ENCODE measurements around the gene WNT7A.
"Not testable (repeated sequence)": the region's sequence is repeated elsewhere in the genome, so short reads cannot be mapped to it uniquely, and the experiment has no call there.

WNT7A gene

DNA sequence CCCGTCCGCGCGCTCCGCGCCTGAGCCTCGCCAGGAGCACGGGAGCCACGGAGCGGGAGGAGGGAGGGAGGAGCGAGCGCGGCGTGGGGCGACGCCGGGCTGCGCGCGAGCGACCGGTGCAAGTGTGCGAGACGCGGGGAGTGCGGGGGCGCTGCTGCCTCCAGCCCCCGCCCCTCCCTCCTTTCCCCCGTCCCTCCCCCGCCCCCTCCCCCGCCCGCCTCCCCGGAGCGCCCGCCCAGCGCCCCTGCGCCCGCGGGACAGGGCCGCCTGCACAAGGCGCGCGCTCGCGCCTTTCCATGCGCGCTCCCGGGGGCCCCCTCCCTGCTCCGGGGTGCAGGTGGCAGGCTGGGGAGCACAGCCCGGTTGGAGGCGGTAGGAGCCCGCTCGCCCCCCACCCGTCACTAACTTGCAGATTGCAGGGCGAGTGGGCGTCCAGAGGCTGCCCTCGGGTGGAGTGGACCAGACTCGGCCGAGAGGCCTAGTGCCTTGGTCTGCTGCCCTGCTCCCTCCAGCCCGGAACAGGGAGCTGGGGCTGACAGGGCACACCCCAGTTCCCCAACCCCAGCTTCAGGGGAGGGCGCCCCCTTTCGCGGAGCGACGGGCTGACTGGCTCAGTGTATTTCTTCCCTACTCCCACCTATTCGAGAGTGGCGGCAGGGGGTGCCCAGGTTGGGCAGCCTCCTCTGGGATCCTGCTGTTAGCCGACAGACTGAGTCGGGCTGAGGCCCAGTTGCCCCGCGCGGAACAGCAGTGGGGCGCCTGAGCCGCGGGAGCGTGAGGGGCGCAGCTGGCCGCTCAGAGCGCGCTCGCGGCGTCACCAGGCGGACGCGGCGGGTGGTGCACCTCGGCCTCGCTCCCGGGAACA is at the start of gene WNT7A:
WNT7A (minus strand) TSS at position 126 of the 865 bp plus-strand sequence. CDS start 255 bp downstream, outside the sequence.
- peak; percentile 82 for DNase-seq

DNA sequence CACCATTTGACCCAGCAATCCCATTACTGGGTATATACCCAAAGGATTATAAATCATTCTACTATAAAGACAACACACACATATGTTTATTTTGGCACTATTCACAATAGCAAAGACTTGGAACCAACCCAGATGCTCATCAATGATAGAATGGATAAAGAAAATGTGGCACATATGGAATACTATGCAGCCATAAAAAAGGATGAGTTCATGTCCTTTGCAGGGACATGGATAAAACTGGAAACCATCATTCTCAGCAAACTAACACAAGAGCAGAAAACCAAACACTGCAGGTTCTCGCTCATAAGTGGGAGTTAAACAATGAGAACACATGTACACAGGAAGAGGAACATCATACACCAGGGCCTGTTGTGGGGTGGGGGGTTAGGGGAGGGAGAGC is 48.9 kb upstream of the WNT7A start:
- DNase-seq: not testable (repeated sequence)

DNA sequence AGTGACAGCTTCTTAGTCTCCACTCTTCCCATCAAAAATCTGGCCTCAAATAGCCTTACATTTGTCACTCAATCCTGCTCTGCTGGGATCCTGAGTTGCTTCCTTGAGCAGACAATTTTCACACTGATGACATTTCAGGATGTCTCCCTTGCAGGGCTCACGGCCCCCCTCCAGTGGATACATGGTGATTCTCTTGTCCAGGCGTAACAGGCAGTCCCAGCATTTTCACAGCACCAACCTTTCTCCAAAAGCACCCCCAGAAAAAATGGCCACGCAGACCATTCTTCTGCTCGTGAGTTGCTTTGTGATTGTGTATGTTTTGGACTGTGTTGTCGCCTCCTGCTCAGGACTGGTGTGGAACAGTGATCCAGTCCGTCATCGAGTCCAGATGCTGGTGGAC is 47.4 kb upstream of the WNT7A start:
- DNase-seq: no peak

DNA sequence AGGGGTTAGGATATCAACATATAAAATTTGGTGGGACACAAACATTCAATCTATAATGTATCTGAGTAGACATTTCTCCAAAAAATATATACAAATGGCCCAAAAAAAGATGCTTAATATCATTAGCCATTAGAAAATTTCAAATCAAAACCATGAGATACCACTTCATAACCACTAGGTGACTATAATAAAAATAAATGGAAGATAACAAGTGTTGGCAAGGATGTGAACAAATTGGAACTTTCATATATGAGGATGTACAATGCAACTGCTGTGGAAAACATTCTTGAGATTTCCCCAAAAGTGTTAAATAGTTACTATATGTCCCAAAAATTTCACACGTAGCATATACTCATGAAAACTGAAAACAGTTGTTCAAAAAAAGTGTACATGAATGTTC is 36.5 kb upstream of the WNT7A start:
- DNase-seq: no peak

DNA sequence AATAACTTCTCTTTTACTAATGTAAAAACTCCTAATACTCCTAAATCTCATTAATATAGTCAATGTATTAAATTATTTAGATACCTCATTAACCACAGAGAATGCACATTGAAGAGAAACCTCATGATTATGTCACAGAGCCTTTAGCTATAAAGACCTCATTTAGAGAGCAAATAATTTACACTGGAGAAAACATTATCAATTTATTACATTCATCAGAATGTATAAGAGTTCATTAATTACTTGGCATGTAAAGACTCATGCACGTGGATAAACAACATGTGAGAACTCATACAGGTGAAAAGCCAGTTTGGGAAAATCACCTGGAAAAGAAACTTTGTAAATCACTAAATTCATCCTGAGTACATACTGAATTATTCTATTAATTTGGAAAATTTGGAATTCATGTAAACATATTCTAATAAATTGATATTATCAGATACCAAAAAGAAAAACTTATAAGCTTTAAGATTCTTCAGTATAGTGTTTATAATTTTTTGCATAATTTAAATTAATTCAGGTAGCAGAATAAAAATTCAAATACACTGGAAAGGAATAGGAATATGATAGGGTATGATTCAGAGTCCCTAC is 22.9 kb upstream of the WNT7A start:
- no peak for DNase-seq

DNA sequence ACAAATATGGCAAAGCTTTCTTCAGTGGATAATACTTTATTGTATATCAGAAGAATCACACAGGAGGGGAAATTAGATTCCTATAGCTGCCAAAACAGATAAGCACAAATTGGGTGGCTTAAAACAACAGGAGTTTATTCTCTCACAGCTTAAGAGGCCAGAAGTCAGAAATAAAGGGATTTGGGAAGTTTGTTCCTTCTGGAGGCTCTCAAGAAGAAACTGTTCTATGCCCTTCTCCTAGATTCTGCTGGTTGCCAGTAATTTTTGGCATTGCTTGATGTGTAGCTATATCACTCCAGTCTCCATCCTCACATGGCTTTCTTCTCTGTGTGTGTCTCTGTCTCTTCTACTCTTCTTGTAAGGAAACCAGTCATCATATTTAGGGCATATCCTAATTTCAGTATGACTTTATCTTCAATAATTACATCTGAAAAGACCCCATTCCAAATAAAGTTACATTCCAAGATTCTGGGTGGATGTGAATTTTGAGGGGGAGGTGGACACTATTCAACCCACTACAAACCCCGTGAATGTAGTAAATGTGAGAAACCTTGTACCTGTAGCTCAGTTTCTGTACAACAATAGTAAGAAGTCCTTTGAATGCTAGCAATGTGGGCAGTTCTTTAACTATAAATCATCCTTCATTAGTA is 22.2 kb upstream of the WNT7A start:
- DNase-seq: no peak

DNA sequence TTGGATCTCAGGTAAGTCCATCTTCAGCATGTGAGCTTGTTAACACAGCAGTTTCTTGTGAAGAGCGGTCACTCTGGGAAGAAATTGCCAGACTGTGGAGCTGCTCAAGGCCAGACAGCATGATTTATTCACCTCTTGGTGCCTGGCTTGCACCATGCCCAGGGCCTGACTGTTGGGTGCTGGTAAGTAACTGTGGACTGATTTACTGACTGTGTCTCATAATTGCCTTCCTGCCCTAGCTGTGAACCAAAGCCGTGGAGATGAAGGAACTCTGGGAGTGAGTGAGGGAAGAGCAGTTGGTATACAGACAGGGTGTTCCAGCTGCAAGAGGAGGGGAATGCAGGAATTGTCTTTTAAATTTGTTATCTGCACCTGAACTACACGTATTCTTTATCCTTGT is 18.5 kb upstream of the WNT7A start:
- no peak for DNase-seq

DNA sequence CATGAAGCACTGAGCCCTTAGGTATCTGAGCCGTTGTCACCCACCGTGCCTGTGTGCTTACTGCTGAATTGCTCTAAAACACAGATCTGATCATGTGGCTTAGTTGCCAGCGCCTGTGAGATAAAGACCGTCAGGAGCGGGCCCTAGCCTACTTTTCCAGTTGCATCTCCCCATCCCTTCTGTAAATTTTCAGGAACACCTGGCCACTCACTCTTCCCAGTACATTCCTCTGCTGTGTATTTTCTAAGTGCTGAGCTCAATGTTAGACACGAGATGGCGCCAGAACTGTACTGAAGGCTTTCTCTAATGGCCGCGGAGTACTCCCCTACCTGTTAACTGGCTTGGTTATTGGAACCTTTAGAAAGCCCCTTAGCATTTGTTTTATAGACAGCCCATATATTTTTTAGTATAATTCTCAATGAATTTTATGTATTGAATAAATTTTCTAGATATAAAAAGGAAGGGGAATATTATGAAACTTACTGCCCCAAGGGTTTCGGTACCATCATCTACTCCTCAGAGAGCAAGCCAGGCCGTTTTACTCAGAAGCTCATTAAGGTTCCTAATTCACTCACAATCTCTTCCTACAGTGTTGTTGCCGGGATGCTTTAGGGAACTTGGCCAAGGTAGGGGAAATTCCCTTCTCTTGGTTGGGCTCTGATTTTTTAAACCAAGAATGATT is 16.7 kb upstream of the WNT7A start:
- DNase-seq: peak; percentile 70

DNA sequence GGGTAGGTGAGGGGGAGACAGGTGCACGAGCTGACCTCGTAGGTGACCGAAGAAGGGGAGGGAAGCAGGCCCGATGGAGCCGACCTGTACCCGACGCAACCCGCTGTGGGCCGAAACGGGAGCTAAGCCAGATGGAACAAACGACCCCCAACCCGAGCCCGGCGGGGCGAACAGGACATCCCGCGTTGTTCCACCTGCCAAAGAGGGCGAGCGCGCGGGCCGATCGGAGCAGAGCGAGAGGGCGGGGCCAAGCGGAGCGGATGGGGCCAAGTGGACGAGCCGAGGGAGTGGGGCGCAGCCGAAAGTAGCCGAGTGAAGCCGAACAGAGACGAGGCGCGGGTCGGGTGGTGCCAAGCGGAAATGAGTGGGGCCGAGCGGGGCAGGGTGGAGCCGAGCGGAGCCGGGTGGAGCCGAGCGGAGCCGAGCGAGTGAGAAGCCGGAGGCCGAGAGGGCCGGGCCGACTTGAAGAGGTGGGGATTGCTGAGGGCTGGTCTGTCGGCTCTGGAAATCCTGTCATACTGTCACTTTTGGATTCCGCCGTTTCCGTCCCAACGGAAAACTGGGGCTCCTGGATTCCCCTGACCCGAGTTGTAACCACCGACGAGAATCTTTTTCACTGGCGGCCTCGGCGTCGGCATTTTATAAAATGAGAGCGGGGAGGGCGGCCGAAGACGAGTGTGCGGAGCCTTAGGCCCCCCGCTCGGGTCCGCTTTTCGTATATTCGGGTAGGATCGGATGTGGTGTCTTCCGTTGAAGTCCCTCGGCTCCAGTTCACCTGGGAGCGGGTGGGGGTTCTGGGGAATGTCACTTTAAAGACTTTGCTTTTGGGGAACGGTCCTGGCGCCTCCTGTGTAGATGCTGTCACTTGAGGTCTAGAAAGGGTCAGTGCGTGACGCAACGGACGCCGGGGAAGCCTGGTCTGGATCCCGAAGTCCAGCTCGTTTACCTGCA is 15.6 kb upstream of the WNT7A start:
- DNase-seq: peak; percentile 97

DNA sequence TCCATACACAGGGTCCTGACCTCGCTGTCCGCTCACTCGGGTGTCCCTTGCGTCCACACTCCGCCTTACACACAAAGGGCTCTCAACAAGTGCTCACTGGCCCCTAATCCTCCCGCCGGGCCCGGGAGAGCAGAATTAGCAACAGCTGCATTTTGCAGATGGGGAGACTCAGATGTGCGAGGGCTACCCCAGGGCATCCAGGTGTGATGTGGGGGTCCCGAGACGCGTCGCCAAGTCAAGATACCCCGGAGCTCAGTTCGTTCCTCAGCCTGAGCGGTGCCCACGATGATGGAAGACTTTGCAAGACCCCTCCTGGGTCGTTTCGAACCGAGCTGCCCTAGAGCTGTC is 14.9 kb upstream of the WNT7A start:
- no peak for DNase-seq

DNA sequence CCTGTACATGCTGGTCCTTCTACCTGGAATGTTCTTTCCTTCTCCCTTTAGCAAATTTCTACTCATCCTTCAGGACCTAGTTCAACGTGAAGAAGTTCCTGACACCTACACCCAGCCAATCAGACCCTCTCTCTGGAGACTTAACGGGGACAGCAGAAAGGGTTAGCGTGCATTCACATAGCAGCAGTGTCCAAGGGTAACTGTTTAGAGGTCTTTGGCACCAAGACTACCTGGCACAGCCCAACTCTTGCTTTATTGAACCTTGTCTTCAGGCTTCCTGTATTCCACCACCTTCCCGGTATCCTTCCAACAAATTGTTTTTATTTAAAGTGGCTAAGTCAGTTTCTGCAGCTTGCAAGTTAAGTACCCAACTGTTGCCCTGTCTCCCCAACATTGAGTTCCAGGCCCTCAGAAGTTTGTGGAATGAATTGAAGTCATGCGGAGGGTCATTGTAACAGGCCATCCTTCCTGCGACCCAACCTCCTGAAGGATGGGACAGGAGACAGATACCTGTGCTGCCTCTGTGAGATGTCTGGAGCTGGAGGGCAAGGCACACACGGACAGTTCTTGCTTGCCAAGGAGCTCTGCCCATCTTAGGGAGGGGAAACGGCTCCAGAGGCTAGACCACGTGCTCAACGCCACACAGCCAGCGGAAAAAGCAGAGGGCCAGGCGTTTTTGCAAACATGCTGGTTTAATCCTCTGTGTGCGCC is 14.4 kb upstream of the WNT7A start:
- no peak for DNase-seq

DNA sequence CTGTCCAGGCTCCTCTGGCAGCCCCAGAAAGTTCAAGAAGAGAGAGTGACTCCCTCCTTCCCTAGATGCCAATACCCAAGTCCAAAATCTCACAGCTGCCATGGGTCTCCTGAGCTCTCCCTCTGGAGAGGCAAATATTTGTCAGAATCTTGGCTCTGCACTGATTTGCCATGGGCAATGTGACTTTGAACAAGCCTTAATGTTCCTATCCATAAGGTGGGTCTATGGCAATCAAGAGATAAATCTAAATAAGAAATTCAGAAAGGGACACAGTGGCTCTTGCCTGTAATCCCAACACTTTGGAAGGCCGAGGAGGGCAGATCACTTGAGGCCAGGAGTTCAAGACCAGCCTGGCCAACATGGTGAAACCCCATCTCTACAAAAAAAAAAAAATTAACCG is 12.4 kb upstream of the WNT7A start:
- no peak for DNase-seq

DNA sequence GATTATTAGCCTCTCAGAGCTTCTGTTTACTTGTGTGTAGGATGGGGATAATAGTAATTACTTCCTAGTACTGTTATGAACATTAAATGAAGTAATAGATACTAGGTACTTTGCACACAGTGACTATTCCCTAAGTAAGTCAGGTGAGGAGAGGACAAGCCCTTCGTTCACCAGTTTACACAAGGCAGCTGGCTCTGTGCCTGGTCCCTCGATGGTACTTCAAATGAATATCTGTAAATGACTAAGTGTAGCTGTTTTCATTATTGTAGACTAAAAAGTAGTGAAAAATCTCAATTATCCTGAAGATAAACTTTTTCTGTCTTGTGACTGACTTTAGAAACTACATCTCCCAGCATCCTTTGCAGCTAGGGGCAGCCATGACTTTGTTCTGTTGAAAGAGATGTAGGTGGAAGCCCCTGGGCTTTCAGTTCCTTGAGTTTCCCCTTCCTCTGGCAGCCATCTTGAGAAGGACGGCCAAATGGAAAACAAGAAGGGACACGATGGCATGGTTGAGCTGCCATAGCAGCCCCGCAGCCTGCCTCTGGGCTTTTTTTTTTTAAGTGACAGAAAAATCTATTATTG is 11.7 kb upstream of the WNT7A start:
- peak; percentile 21 for DNase-seq

DNA sequence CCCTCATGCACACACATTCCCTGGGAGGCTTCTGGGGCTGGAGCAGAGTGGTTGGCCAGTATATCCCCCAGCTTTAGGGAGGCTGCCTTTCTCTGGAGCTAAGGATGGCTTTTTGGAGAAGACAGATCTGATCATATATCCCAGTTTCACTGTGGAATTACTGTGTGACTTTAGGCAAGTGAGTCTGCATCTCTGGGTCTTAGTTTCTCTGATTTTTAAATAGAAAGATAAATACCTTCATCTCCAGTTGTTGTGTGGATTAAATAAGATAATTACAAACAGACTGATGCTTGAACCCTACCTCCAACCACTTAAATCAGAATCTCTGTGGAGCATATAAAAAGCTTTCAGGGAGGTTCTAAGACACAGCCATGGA is 11.1 kb upstream of the WNT7A start:
- DNase-seq: no peak

DNA sequence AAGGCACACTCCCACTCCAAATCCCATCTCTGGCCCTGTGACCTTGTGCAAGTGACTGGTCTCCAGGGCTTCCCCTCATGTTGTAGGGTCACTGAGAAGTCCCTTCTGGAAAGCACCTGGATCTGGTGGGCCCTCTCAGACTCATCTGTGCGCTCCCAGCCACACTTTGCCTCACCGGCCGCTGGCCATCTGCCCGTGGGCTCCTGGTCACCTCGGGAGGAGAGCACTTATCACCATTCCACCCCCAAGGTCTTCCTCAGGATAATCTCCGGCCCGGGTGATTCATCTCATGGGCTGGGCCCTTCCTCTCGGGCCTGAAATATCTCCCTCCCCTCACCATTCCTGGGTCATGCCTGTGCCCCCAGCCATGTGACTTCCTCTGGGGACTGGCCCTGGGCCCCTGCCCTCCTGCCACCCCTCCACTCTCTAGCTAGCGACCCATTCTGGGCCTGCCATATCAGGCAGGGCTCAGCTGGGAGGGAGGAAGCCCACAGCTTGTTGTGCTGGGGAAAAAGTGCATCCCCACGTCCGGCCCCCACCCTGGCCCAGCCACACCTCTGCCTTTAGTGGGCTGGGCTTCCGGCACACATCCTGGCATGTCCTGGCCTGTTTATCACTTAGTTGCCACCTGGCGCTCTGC is 10.6 kb upstream of the WNT7A start:
- peak; percentile 78 for DNase-seq

DNA sequence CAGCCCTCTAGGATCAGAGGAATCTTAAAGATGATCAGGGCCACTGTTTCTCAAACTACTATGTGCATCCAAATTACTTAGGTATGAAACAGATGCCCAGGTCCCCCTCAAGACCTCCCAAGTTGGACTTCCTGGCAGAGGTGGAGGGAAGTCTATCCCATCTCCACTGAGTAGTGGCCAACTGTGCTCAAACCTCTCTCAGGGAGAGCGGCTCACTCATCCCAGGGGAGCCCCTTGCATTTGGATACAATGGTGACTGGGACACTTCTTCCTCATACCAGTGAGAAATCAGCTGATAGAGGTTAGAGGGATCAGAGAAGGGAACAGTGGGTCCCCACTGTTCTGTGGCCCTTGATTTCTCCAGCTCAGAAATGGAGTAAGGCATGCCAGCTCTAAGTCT is 8.7 kb upstream of the WNT7A start:
- no peak for DNase-seq

DNA sequence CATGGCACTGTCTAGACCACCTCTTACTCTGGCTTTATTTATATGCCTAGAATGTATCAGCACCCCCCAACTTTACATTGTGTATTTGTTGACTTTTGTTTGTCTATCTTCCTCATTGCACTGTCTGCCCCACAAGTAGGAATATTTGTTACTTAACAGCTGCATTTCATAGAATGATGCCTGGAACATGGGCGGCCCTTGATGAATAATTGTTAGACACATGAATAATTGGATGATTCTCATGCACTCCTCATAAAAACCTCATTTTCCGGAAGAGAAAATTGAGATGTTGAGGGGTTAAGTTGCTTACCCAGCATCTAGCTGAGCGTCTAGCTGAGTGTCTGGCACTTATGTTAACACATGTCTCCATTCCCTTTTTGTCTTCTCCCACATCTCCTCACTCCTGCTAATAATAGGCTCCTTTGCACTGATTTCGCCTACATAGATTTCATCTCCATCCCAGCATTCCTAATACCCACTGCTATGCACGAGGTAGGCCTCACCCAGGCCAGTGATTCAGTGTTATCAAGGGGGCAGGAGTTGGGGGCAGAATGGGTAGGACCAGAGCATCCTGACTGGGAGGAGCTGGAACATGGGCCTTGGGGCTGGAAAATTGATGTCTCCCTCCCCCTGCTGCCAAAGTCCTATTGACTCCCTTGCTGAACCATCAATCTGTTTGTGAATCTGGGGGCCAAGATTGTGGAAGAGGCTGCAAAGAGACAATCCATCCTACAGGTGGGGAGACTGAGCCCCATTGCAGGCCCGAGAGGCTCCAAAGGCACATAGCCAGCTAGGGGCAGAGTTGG is 7.8 kb upstream of the WNT7A start:
- DNase-seq: no peak

DNA sequence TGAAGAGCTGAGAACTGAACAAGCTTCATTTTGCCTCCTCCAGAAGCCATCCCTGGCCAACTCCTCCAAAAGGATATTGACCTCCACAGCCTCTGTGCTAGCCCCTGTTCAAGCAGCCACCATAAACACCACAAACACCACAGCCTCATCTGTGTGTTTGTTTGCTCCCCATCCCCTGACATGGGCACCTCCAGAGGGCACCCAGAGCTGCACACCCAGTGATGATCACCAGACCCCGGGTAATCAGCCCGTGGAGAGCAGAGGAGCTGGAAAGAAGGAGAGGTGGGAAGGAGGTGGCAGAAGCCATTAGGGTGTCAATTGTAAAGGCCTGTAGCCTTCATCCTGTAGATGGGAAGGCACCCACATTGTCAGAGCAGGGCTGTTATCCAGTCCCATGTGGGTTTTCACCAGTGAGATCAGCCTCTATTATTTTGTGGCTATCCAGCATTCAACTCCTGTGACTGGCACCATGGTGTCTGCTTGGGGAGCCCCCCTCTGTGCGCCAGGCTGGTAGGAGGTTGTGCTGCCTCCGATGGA is 6.8 kb upstream of the WNT7A start:
- no peak for DNase-seq

DNA sequence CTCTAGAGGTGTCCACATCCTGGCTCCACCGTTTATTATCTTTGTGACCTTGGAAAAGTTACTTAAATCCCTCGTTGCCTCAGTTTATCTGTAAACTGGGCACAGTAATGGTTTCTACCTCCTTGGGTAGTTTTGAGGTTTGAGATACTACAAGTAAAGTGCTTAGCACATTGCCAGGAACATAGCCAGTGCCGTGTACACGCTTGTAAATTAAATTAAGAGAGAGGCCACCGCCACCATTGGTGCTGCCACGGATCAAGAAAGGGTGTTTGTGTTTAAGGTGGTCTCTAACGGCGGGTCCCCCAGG is 5.8 kb upstream of the WNT7A start:
- DNase-seq: no peak

Data from CD4-positive, alpha-beta T cell treated with Interleukin-6 for 4 hours (primary cell).